H9 (cell line): ENCODE data around the gene RAB17. TPM values are rescaled to one million over a fixed set of nuclear protein-coding genes. Genes with fewer than 3 reads are reported as not detected.

ENCODE experiments used
- DNase-seq: peaks from one replicate; pipeline ENCODE4 v3.0.0-alpha.2; 2017
- H2AFZ ChIP-seq: one replicate; pipeline ENCODE4 v1.6.1; 2013; ENCODE audit warnings: mild to moderate bottlenecking, low read length, control low read depth, moderate library complexity
- H2AK5ac ChIP-seq: 2 replicates; pipeline ENCODE4 v1.6.1; 2013; ENCODE audit warnings: low read length, control low read depth, mixed read lengths; ENCODE audit not compliant: insufficient read length
- H2BK120ac ChIP-seq: one replicate; pipeline ENCODE4 v1.6.1; 2013; ENCODE audit warnings: low read depth, mild to moderate bottlenecking, low read length, control low read depth, inconsistent platforms; ENCODE audit not compliant: poor library complexity, severe bottlenecking
- H2BK12ac ChIP-seq: 2 replicates; pipeline ENCODE4 v1.6.1; 2013; ENCODE audit warnings: low read length, control low read depth, mixed read lengths, low read depth; ENCODE audit not compliant: insufficient read length
- H2BK15ac ChIP-seq: 2 replicates; pipeline ENCODE4 v1.6.1; 2013; ENCODE audit warnings: low read depth, low read length, control low read depth
- H2BK20ac ChIP-seq: one replicate; pipeline ENCODE4 v1.6.1; 2013; ENCODE audit warnings: low read depth, mild to moderate bottlenecking, low read length, control low read depth, inconsistent platforms; ENCODE audit not compliant: poor library complexity, severe bottlenecking
- H2BK5ac ChIP-seq: 2 replicates; pipeline ENCODE4 v1.6.1; 2013; ENCODE audit warnings: low read length, control low read depth, mixed read lengths; ENCODE audit not compliant: insufficient read length
- H3K14ac ChIP-seq: 2 replicates; pipeline ENCODE4 v1.6.1; 2013; ENCODE audit warnings: low read length, control low read depth; ENCODE audit not compliant: insufficient read depth
- H3K18ac ChIP-seq: 2 replicates; pipeline ENCODE4 v1.6.1; 2013; ENCODE audit warnings: low read depth, mild to moderate bottlenecking, mixed read lengths, low read length, control low read depth; ENCODE audit not compliant: insufficient read length
- H3K23ac ChIP-seq: 2 replicates; pipeline ENCODE4 v1.6.1; 2013; ENCODE audit warnings: low read length, control low read depth, mixed read lengths, low read depth; ENCODE audit not compliant: insufficient read length
- H3K23me2 ChIP-seq: 2 replicates; pipeline ENCODE4 v1.6.1; 2013; ENCODE audit warnings: low read depth, mild to moderate bottlenecking, mixed read lengths, low read length, control low read depth; ENCODE audit not compliant: insufficient read length, poor library complexity, severe bottlenecking
- H3K27ac ChIP-seq: 2 replicates; pipeline ENCODE4 v1.5.1; 2013; ENCODE audit warnings: low read length, control low read depth, mixed read lengths, low read depth; ENCODE audit not compliant: insufficient read length
- H3K27me3 ChIP-seq: 2 replicates; pipeline ENCODE4 v1.6.1; 2013; ENCODE audit warnings: low read length, control low read depth, inconsistent platforms; ENCODE audit not compliant: insufficient read depth
- H3K4ac ChIP-seq: 2 replicates; pipeline ENCODE4 v1.6.1; 2013; ENCODE audit warnings: low read depth, mild to moderate bottlenecking, control low read depth, inconsistent platforms, low read length, moderate library complexity
- H3K4me1 ChIP-seq: 2 replicates; pipeline ENCODE4 v1.6.1; 2013; ENCODE audit warnings: low read length, control low read depth, inconsistent platforms; ENCODE audit not compliant: insufficient read depth
- H3K4me2 ChIP-seq: 2 replicates; pipeline ENCODE4 v1.6.1; 2013; ENCODE audit warnings: low read length, control low read depth, mixed read lengths; ENCODE audit not compliant: insufficient read length, insufficient read depth
- H3K56ac ChIP-seq: 2 replicates; pipeline ENCODE4 v1.6.1; 2013; ENCODE audit warnings: low read depth, mild to moderate bottlenecking, mixed read lengths, low read length, control low read depth; ENCODE audit not compliant: insufficient read length
- H3K79me1 ChIP-seq: 2 replicates; pipeline ENCODE4 v1.6.1; 2013; ENCODE audit warnings: low read depth, mild to moderate bottlenecking, moderate library complexity, low read length, control low read depth, inconsistent platforms; ENCODE audit not compliant: insufficient read depth, poor library complexity, severe bottlenecking
- H3K79me2 ChIP-seq: 2 replicates; pipeline ENCODE4 v1.6.1; 2013; ENCODE audit warnings: low read length, control low read depth, inconsistent platforms; ENCODE audit not compliant: insufficient read depth
- H3K9ac ChIP-seq: 2 replicates; pipeline ENCODE4 v1.6.1; 2013; ENCODE audit warnings: low read length, control low read depth, mixed read lengths; ENCODE audit not compliant: insufficient read length; ENCODE audit errors: extremely low read depth
- H3K9me3 ChIP-seq: one replicate; pipeline ENCODE4 v1.6.1; 2013; ENCODE audit warnings: low read depth, low read length, inconsistent platforms; ENCODE audit not compliant: control insufficient read depth
- H3T11ph ChIP-seq: one replicate; pipeline ENCODE4 v1.6.1; 2013; ENCODE audit warnings: mild to moderate bottlenecking, low read length, control low read depth, inconsistent platforms
- H4K20me1 ChIP-seq: one replicate; pipeline ENCODE4 v1.6.1; 2013; ENCODE audit not compliant: control insufficient read depth, insufficient read length, insufficient read depth
- H4K5ac ChIP-seq: 2 replicates; pipeline ENCODE4 v1.6.1; 2013; ENCODE audit warnings: low read depth, mild to moderate bottlenecking, mixed read lengths, low read length, control low read depth; ENCODE audit not compliant: insufficient read length
- H4K8ac ChIP-seq: replicated peaks from 2 replicates; pipeline ENCODE4 v1.6.1; 2013; ENCODE audit warnings: low read length, control low read depth, mixed read lengths, low read depth; ENCODE audit not compliant: insufficient read length
- H4K91ac ChIP-seq: 2 replicates; pipeline ENCODE4 v1.6.1; 2013; ENCODE audit warnings: low read depth, mild to moderate bottlenecking, moderate library complexity, mixed read lengths, low read length, control low read depth; ENCODE audit not compliant: insufficient read length
- H3K27ac Mint-ChIP-seq, 3 experiments: 2 replicates in 2 of 3; 3 replicates in 1 of 3; pipeline ENCODE4 v1.8.0; 2020 to 2021; ENCODE audit warnings: mixed read lengths in 3 of 3, mild to moderate bottlenecking in 1 of 3, moderate library complexity in 1 of 3
- H3K27me3 Mint-ChIP-seq: 2 replicates; pipeline ENCODE4 v1.8.0; 2021; ENCODE audit warnings: low read depth, mild to moderate bottlenecking, moderate library complexity, mixed read lengths
- H3K36me3 Mint-ChIP-seq, 3 experiments: 2 replicates in 2 of 3; 3 replicates in 1 of 3; pipeline ENCODE4 v1.8.0; 2020 to 2021; ENCODE audit warnings: low read depth in 3 of 3, mixed read lengths in 3 of 3; ENCODE audit not compliant: insufficient read depth in 1 of 3
- H3K4me1 Mint-ChIP-seq, 2 experiments: 2 replicates each; pipeline ENCODE4 v1.8.0; 2020; ENCODE audit warnings: mixed read lengths in 2 of 2
- H3K4me3 Mint-ChIP-seq, 2 experiments: 2 replicates in 1 of 2; 3 replicates in 1 of 2; pipeline ENCODE4 v1.8.0; 2020 to 2021; ENCODE audit warnings: mild to moderate bottlenecking in 2 of 2, mixed read lengths in 2 of 2, moderate library complexity in 1 of 2
- H3K9me3 Mint-ChIP-seq, 2 experiments: 2 replicates in 1 of 2; 3 replicates in 1 of 2; pipeline ENCODE4 v1.8.0; 2020; ENCODE audit warnings: mild to moderate bottlenecking in 2 of 2, mixed read lengths in 2 of 2, moderate library complexity in 1 of 2
- CTCF ChIP-seq: fragments of 200-600 bp; sonication (generic); conservative IDR thresholded peaks from 3 replicates; pipeline ENCODE4 v1.8.0; 2021; ENCODE audit warnings: antibody characterized with exemption, mild to moderate bottlenecking
- WGBS: extraction: QIAGEN DNeasy Blood & Tissue Kit; methylation state at CpG from one replicate; pipeline ENCODE4 v1.1.7; 2013; ENCODE audit warnings: missing lambda C conversion rate, low lambda C conversion rate, mixed read lengths; ENCODE audit not compliant: insufficient read length; ENCODE audit errors: extremely low coverage; 5-methylcytosine and 5-hydroxymethylcytosine counted together
- total RNA-seq: library from RNA; stranded (reverse); gene quantifications from 2 replicates; pipeline ENCODE4 v1.2.1, GENCODE V29; 2021

The RAB17 gene
- total RNA-seq, 1 experiment from 2014 or later = 31.9 TPM

GRCh38 chr2:237616373-237616733 is 25.8 kb upstream of the RAB17 start:
- Histone ChIP-seq H4K20me1 (no peaks in the 10 kb centered on the region), H2BK120ac (no peak overlapping the region), H2AFZ (no peak overlapping the region), H3K4me2 (no peak overlapping the region), H2BK12ac (no peak overlapping the region), H4K5ac (no peak overlapping the region), H3K14ac (no peak overlapping the region), H3K56ac (no peak overlapping the region), H3K79me2 (no peaks in the 10 kb centered on the region), H3K27ac (no peak overlapping the region), H3K4ac (no peak overlapping the region), H3K23ac (no peak overlapping the region), H2BK15ac (no peak overlapping the region), H4K8ac (no peak overlapping the region), H2BK20ac (no peak overlapping the region), H3K27me3 (no peaks in the 10 kb centered on the region), H3K9ac (no peak overlapping the region), H3K18ac (no peak overlapping the region), H3K23me2 (no peaks in the 10 kb centered on the region), H2AK5ac (no peak overlapping the region), H3K9me3 (no peaks in the 10 kb centered on the region), H2BK5ac (no peak overlapping the region), H3T11ph (no peak overlapping the region), H4K91ac (no peak overlapping the region), H3K4me1 (peaks cover 26% of the 10 kb centered on the region), H3K79me1 (no peaks in the 10 kb centered on the region)
- no peaks in the 10 kb centered on the region; a peak in 2 of 5 replicates for H3K9me3 Mint-ChIP-seq
- H3K4me3 Mint-ChIP-seq = no peak overlapping the region
- H3K4me1 Mint-ChIP-seq = peaks cover 48 to 51% of the 10 kb centered on the region in 2 experiments
- no peaks in the 10 kb centered on the region; the same call in 1 of the 2 replicates for H3K27me3 Mint-ChIP-seq
- peaks cover 0 to 1% (median 0%) of the 10 kb centered on the region in 3 experiments; a peak in 1 of 7 replicates for H3K36me3 Mint-ChIP-seq
- TF ChIP-seq CTCF = no peak
- WGBS = no CpG with 5 or more reads among the region's 3 CpGs
- no peak overlapping the region; a peak in 1 of 7 replicates for H3K27ac Mint-ChIP-seq
- peak; percentile 15 for DNase-seq
